ENCODE results near the gene TNFAIP8L2.
A peak's percentile ranks its signal among the peaks of the same experiment; 100 is the strongest.
"Not testable (repeated sequence)": the region's sequence is repeated elsewhere in the genome, so short reads cannot be mapped to it uniquely, and the experiment has no call there.

The TNFAIP8L2 gene

DNA sequence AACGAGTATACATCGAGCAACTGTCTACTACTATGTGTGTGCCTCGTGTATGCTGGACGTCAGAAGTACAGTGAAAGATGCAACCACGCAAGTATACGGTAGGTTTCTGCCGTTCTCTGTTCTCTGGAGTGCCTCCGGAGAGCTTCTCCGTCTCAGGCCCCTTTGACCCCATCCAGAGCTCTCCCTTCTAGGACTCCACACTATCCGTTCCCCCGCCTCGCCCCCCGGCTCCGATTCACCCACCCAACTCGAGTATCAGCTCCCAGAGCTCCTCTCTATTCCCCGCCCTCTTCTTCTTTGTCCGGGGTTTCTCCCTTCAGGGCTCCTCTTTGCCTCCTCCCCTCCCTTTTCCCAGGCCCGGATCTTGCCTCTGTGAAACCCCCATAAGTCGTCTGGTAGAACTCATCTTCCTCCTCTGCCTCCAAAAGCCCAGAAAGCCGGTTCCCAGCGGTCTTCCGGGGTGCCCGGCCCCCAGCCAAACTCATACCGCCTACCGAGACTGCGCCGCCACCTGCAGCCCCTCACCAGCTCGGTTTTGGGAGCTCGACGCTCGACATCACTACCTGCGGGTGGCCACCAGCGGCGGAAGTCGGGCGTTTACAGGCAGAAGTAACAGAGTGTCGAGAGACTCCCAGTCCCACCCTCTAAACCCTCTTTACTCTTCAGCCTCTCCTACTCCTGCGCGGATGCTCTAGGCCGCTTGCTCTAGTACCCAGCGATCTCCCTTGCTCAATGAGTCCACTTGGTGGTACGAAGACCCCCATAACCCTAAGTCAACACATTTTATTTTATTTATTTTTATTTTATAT, 33.4 kb downstream of the TNFAIP8L2 start, which contains the start of gene VPS72:
Gene VPS72, minus strand, starts transcription at position 561 of the 809 bp plus-strand sequence. Its CDS starts 76 bp downstream, at position 485.
- H3K4me3 ChIP-seq (ENCODE audit: low read length): peak within 1 kb of the TSS; percentile 91
- DNase-seq (ENCODE audit: low read depth): peak; percentile 72
- TF ChIP-seq, protein P1, sequence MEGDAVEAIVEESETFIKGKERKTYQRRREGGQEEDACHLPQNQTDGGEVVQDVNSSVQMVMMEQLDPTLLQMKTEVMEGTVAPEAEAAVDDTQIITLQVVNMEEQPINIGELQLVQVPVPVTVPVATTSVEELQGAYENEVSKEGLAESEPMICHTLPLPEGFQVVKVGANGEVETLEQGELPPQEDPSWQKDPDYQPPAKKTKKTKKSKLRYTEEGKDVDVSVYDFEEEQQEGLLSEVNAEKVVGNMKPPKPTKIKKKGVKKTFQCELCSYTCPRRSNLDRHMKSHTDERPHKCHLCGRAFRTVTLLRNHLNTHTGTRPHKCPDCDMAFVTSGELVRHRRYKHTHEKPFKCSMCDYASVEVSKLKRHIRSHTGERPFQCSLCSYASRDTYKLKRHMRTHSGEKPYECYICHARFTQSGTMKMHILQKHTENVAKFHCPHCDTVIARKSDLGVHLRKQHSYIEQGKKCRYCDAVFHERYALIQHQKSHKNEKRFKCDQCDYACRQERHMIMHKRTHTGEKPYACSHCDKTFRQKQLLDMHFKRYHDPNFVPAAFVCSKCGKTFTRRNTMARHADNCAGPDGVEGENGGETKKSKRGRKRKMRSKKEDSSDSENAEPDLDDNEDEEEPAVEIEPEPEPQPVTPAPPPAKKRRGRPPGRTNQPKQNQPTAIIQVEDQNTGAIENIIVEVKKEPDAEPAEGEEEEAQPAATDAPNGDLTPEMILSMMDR (conservative IDR thresholded peaks at IDR 0.05; ENCODE audit: low read depth, low read length): no peak

DNA sequence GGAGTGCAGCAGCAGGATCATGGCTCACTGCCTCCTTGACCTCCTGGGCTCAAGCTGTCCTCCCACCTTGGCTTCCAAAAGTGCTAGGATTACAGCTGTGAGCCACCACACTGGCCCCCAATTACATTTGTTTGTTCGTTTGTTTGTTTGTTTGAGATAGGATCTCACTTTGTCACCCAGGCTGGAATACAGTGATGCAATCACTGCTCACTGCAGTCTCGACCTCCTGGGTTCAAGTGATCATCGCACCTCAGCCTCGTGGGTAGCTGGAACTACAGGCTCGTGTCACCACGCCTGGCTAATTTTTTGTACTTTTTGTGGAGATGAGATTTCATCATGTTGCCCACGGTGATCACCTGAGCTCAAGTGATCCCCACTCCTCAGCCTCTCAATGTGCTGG, 35.6 kb downstream of the TNFAIP8L2 start:
- no peak overlapping the region for H3K4me3 ChIP-seq (ENCODE audit: low read length)
- TF ChIP-seq, protein P1 (conservative IDR thresholded peaks at IDR 0.05; ENCODE audit: low read depth, low read length): no peak
- no peak for DNase-seq (ENCODE audit: low read depth)

DNA sequence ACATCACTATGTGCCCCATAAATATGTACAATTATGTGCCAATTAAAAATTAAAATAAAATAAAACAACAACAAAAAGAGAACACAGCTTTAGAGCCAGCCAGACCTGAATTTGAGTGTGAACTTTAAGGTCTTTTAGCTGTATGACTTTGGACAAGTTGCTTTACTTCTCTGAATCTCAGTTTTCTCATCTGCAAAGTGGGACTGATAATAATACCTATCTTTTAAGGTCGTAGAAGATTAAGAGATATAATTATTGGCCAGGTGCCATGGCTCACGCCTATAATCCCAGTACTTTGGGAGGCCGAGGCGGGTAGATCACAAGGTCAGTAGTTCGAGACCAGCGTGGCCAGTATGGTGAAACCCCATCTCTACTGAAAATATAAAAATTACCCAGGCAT, 36.9 kb downstream of the TNFAIP8L2 start:
- TF ChIP-seq, protein P1 (conservative IDR thresholded peaks at IDR 0.05; ENCODE audit: low read depth, low read length): no peak
- no peak for DNase-seq (ENCODE audit: low read depth)
- H3K4me3 ChIP-seq (ENCODE audit: low read length): no peak overlapping the region

DNA sequence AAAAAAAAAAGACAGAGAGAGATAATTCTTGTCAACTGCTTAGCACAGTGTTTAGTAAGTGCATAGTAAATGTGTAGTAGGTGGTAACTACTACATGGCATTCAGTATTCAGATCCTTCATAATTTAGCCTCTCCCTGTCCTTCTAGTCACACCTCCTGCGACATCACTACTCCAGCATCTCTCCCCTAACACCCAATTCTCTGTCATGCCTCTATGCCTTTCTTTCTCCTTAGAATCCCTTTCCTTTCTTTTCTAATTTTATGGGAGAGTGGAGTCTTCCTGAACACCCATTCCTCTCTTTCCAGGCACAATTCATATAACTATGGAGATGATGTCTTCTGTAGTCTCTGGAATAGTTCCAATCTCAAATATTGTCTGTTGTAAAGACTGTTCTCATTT, 37.4 kb downstream of the TNFAIP8L2 start:
- TF ChIP-seq, protein P1 (conservative IDR thresholded peaks at IDR 0.05; ENCODE audit: low read depth, low read length): no peak

DNA sequence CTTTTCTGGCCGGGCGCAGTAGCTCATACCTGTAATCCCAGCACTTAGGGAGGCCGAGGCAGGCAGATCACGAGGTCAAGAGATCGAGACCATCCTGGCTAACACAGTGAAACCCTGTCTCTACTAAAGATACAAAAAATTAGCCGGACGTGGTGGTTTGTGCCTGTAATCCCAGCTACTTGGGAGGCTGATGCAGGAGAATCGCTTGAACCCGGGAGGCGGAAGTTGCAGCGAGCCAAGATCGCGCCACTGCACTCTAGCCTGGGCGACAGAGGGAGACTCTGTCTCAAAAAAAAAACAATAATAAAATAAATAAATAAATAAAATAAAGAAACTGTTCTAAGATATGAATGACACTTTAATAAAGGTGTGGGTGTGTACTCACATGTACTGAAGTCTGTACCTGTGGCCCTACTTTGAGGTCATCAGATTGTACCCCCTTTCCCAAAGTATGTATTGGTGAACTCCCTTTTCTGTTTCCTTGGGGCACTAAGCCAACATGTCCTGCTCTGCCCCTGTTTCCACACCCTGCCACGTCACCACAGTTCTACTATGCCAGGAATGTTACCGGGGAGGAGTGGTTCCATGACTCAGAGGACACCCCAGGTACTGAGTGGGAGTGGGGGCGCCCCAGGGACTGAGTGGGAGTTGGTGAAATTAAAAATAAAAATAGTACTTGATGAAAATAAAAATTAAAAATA, 38.6 kb downstream of the TNFAIP8L2 start:
- DNase-seq (ENCODE audit: low read depth): peak; percentile 82
- not testable (repeated sequence) for H3K4me3 ChIP-seq (ENCODE audit: low read length)

More for the DNA sequence above, 37.4 kb downstream of the TNFAIP8L2 start:
- no peak for DNase-seq (ENCODE audit: low read depth)
- H3K4me3 ChIP-seq (ENCODE audit: low read length): no peak overlapping the region

DNA sequence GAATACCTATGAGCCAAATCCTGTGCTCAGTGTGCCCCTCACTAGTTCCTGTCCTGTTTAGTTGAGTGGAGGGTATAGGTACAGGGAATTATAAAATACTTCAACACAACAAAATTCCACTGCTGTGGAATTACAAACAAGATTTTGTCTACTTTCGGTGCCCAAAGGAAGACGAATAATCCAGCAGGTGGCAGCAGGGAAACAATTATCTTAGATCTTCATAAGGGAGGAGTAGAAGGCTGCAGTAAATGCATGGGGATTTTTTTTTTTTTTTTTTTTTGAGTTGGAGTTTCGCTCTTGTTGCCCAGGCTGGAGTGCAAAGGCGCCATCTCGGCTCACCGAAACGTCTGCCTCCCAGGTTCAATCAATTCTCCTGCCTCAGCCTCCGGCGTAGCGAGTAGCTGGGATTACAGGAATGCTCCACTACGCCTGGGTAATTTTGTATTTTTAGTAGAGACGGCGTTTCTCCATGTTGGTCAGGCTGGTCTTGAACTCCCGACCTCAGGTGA, 39.9 kb downstream of the TNFAIP8L2 start:
- H3K4me3 ChIP-seq (ENCODE audit: low read length): no peak overlapping the region
- TF ChIP-seq, protein P1 (conservative IDR thresholded peaks at IDR 0.05; ENCODE audit: low read depth, low read length): peak; percentile 65
- DNase-seq (ENCODE audit: low read depth): no peak

DNA sequence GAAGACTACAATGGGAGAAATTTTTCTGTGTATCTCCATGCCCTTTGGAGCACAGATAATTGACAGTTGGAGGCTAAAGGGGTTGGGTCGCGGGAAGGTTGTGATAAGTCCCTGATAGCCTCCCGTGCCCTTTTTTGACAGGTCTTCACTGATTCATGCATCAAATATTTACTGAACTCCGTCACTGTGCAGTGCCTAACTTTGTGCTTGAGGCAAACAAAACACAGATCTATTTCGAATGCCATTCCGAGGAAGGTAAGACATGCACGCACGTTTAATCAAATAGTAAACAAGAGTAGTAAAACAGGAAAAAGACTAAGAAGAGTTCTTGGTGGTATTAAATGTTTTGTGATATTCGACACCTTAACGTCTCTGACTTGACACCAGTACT, 41.4 kb downstream of the TNFAIP8L2 start:
- peak overlapping the region; percentile 100 for H3K4me3 ChIP-seq (ENCODE audit: low read length)
- DNase-seq (ENCODE audit: low read depth): no peak
- TF ChIP-seq, protein P1 (conservative IDR thresholded peaks at IDR 0.05; ENCODE audit: low read depth, low read length): no peak
